Endothelial cell of umbilical vein (primary cell): ENCODE results near the gene GABRR2. TPM values are rescaled to one million over a fixed set of nuclear protein-coding genes. Genes with fewer than 3 reads are reported as not detected.

Experiments
- BruUV-seq: library from RNA; stranded (reverse); fragments of 400-500 nt; replicated peaks from 2 replicates; lab custom pipeline; 2021; lab: Mats Ljungman, UMichigan
- CTCF ChIA-PET: fragments of 300-600, 350-600 bp; sonication (Branson Sonifier 250); formaldehyde crosslinking; loops from one replicate; lab custom pipeline; 2021; ENCODE audit warnings: antibody characterized with exemption, inconsistent platforms; lab: Charles Lee
- POLR2A ChIA-PET: fragments of 300-600, 350-600 bp; sonication (Branson Sonifier 250); formaldehyde crosslinking; loops from one replicate; lab custom pipeline; 2021; ENCODE audit warnings: antibody characterized with exemption, inconsistent platforms; lab: Charles Lee
- DNase-seq: peaks from one replicate; pipeline ENCODE4 v3.0.0-alpha.2; 2011; ENCODE audit warnings: low read depth, low spot score
- FAIRE-seq: peaks from 2 replicates; lab custom pipeline; 2011; peaks lifted over from hg19 to GRCh38; lab: Jason Lieb, UNC
- H2AFZ ChIP-seq: 2 replicates; pipeline ENCODE4 v1.6.0; 2012; ENCODE audit warnings: low read depth, low read length, control low read depth, inconsistent platforms
- H3K27ac ChIP-seq: 2 replicates; pipeline ENCODE4 v1.5.1; 2011; ENCODE audit warnings: low read depth, mild to moderate bottlenecking, control low read depth, low read length, moderate library complexity; ENCODE audit not compliant: insufficient read depth
- H3K27me3 ChIP-seq, 2 experiments: 2 replicates each; pipeline versions ENCODE4 v1.6.0 to v1.6.1; 2011; ENCODE audit warnings: low read length in 2 of 2, mixed read lengths in 1 of 2; ENCODE audit not compliant: control insufficient read depth in 2 of 2, insufficient read depth in 2 of 2
- H3K36me3 ChIP-seq, 2 experiments: 2 replicates in 1 of 2; 3 replicates in 1 of 2; pipeline ENCODE4 v1.5.1; 2011; ENCODE audit warnings: low read length in 2 of 2, mild to moderate bottlenecking in 1 of 2, moderate library complexity in 1 of 2; ENCODE audit not compliant: control insufficient read depth in 2 of 2, insufficient read depth in 2 of 2; ENCODE audit errors: extremely low read depth in 1 of 2
- H3K4me1 ChIP-seq: 3 replicates; pipeline ENCODE4 v1.5.1; 2011; ENCODE audit warnings: mild to moderate bottlenecking, low read length; ENCODE audit not compliant: control insufficient read depth, insufficient read depth; ENCODE audit errors: extremely low read depth
- H3K4me2 ChIP-seq: 2 replicates; pipeline ENCODE4 v1.6.1; 2011; ENCODE audit warnings: low read length, control low read depth, mixed read lengths; ENCODE audit not compliant: insufficient read depth
- H3K4me3 ChIP-seq, 3 experiments: fragments of 200-600 bp in 1 of 3; sonication (generic), shearing (Covaris generic) in 1 of 3; replicated peaks in 1 of 3; 2 replicates each; pipeline ENCODE4 v1.5.1; 2011 to 2016; ENCODE audit warnings: control low read depth in 3 of 3, low read length in 3 of 3, mild to moderate bottlenecking in 2 of 3, inconsistent platforms in 1 of 3, low read depth in 1 of 3, moderate library complexity in 1 of 3; ENCODE audit not compliant: insufficient read depth in 1 of 3
- H3K79me2 ChIP-seq: 2 replicates; pipeline ENCODE4 v1.6.0; 2012; ENCODE audit warnings: low read length, inconsistent platforms; ENCODE audit not compliant: control insufficient read depth, insufficient read depth
- H3K9ac ChIP-seq: replicated peaks from 2 replicates; pipeline ENCODE3; 2011; ENCODE audit warnings: low read length, control low read depth; ENCODE audit not compliant: insufficient read depth; ENCODE audit errors: extremely low read depth
- H3K9me1 ChIP-seq: replicated peaks from 3 replicates; pipeline ENCODE4 v1.6.0; 2011; ENCODE audit warnings: mild to moderate bottlenecking, low read length; ENCODE audit not compliant: control insufficient read depth, insufficient read depth; ENCODE audit errors: extremely low read depth
- H3K9me3 ChIP-seq: replicated peaks from 2 replicates; pipeline ENCODE4 v1.5.1; 2012; ENCODE audit warnings: low read length, inconsistent platforms; ENCODE audit not compliant: control insufficient read depth, insufficient read depth
- H4K20me1 ChIP-seq: replicated peaks from 2 replicates; pipeline ENCODE3; 2011; ENCODE audit warnings: mild to moderate bottlenecking, low read length; ENCODE audit not compliant: control insufficient read depth, insufficient read depth; ENCODE audit errors: extremely low read depth
- CTCF ChIP-seq, 2 donors: IDR thresholded peaks; 1 replicate in 1 of 2; 2 replicates in 1 of 2; pipeline ENCODE4 v1.5.1; 2011; ENCODE audit warnings: low read length in 2 of 2, mild to moderate bottlenecking in 2 of 2, moderate library complexity in 2 of 2, control low read depth in 1 of 2, inconsistent platforms in 1 of 2, low read depth in 1 of 2; ENCODE audit not compliant: insufficient read depth in 1 of 2; ENCODE audit errors: extremely low read depth in 1 of 2
- EZH2 ChIP-seq: IDR thresholded peaks from 2 replicates; pipeline ENCODE4 v1.6.1; 2012; ENCODE audit warnings: borderline replicate concordance, low read depth, mild to moderate bottlenecking, moderate library complexity, low read length, inconsistent platforms; ENCODE audit not compliant: severe bottlenecking
- FOS ChIP-seq: IDR thresholded peaks from 2 replicates; pipeline ENCODE4 v1.6.1; 2011; ENCODE audit warnings: mild to moderate bottlenecking, low read length, moderate library complexity, borderline replicate concordance; ENCODE audit not compliant: insufficient read depth
- GATA2 ChIP-seq: IDR thresholded peaks from 2 replicates; pipeline ENCODE4 v1.7.0; 2011; ENCODE audit warnings: low read depth, mild to moderate bottlenecking, moderate library complexity, mixed read lengths, low read length; ENCODE audit not compliant: insufficient read length, insufficient read depth
- JUN ChIP-seq: IDR thresholded peaks from 2 replicates; pipeline ENCODE4 v1.6.1; 2011; ENCODE audit warnings: borderline replicate concordance, low read depth; ENCODE audit not compliant: insufficient read length, insufficient read depth
- MAX ChIP-seq: IDR thresholded peaks from 2 replicates; pipeline ENCODE4 v1.6.1; 2011; ENCODE audit not compliant: insufficient read depth, insufficient read length
- MYC ChIP-seq: IDR thresholded peaks from one replicate; pipeline ENCODE4 v1.6.1; 2011; ENCODE audit warnings: mild to moderate bottlenecking, low read depth, low read length
- POLR2A ChIP-seq: IDR thresholded peaks from 2 replicates; pipeline ENCODE4 v1.6.1; 2012; ENCODE audit warnings: low read depth, mild to moderate bottlenecking, control low read depth, low read length
- POLR2AphosphoS5 ChIP-seq: IDR thresholded peaks from 2 replicates; pipeline ENCODE4 v1.6.1; 2012; ENCODE audit warnings: low read depth, mild to moderate bottlenecking, control low read depth, low read length, moderate library complexity; ENCODE audit not compliant: insufficient read depth
- dilution Hi-C: fragments of 300-500 bp; cut with MboI; formaldehyde crosslinking; loops from one replicate; pipeline ENCODE4 v1.15.0; 2019; ENCODE audit warnings: low sequenced_read_pairs; ENCODE audit not compliant: extremely low pct_ligation_motif_present
- intact Hi-C: fragments of 100-400 bp; cut with micrococcal nuclease; formaldehyde crosslinking; loops from one replicate; pipeline ENCODE4 v1.10.0; 2022
- polyA plus RNA-seq, 4 experiments: library from polyadenylated mRNA; depleted of rRNA in 3 of 4; stranded (reverse) in 3 of 4; unstranded in 1 of 4; fragments of >200 nt; gene quantifications; 2 replicates each; pipeline versions ENCODE4 v1.2.1 to v1.2.3, GENCODE V29; 2011 to 2012; ENCODE audit warnings: missing spikeins in 1 of 4
- total RNA-seq: library from RNA; stranded (reverse); gene quantifications from 2 replicates; pipeline ENCODE4 v1.2.3, GENCODE V29; 2021

Gene GABRR2
- total and polyA plus RNA-seq, 2 donors (not counting 3 experiments of a cell fraction or from before 2014, with no cell fraction given) = 1.4 to 3.6 TPM

DNA sequence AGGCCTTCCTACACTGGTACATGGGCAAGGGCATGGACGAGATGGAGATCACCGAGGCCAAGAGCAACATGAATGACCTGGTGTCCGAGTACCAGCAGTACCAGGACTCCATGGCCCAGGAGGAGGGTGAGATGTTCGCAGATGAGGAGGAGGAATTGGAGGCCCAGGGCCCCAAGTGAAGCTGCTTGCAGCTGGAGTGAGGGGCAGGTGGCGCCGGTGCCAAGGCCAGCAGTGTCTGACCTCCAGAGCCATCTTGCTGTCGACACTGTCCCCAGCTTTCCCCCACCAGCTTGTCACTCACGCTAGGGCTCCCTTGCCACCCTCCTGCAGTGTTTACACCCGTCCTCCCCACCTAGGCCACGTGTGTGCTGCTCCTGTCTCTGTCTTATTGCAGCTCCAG is 12.2 kb downstream of the GABRR2 start:
- BruUV-seq = no TSS peak
- no peak for FAIRE-seq

More for the DNA sequence above, 12.2 kb downstream of the GABRR2 start:
- no peak for DNase-seq
- no peaks in the 10 kb centered on the region for H3K36me3 ChIP-seq
- no peaks in the 10 kb centered on the region for H3K9me3 ChIP-seq
- no peak overlapping the region for H2AFZ ChIP-seq
- TF ChIP-seq EZH2 (no peak), GATA2 (no peak), JUN (no peak), POLR2A (no peak), CTCF (IDR thresholded peaks at IDR 0.05; ENCODE audit: extremely low read depth in 1 of 2, insufficient read depth in 1 of 2, low read depth in 1 of 2, low read length in 2 of 2) (no peak), MYC (no peak), MAX (no peak), FOS (no peak), POLR2AphosphoS5 (no peak)
- ChIA-PET POLR2A (no interaction called here), CTCF (interaction anchor here (1.5 to 3.5 kb wide), 2 partner anchors 9 to 69 kb away, joined by 5 to 18 read pairs; no protein-coding TSS in a partner anchor)
- H3K4me3 ChIP-seq = no peak overlapping the region
- peaks cover 20% of the 10 kb centered on the region for H3K4me1 ChIP-seq
- no peaks in the 10 kb centered on the region for H3K27me3 ChIP-seq
- no peaks in the 10 kb centered on the region for H3K79me2 ChIP-seq
- no peak overlapping the region for H3K9ac ChIP-seq
- dilution Hi-C loops (no loop called here), intact Hi-C loops (no loop called here)
- no peaks in the 10 kb centered on the region for H3K9me1 ChIP-seq
- no peak overlapping the region for H3K4me2 ChIP-seq
- no peaks in the 10 kb centered on the region for H4K20me1 ChIP-seq
- H3K27ac ChIP-seq = no peak overlapping the region
